Measurements from ENCODE around the gene CABCOCO1. TPM values are rescaled to one million over a fixed set of nuclear protein-coding genes. Genes with fewer than 3 reads are reported as not detected.

Gene CABCOCO1
- total and polyA plus RNA-seq, 9 of the 15 experiments (the other 6 are each of a cell fraction or from before 2014, with no cell fraction given) = 0.04 TPM; not detected in 8

DNA sequence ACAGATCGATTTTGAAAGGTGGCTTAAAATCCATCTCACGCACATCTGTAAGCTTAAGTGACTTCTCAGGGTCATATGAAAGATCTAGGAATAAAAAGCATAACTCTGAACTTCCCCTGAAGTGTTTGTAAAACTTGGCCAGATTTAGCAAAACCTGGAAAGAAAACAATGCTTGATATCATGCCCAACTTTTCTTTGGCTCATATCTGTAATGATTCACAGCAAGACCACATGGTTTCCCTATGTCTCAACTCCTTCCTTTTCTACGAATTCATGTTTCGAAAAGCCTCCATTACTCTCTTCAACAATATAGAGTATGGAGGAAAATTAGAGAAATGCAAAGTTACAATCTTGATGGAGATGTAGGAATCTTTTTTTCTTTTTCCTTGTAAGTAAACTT, 20.1 kb upstream of the CABCOCO1 start:
- H3K9ac ChIP-seq (ENCODE audit: insufficient read depth in 1 of 2, low read depth in 2 of 2, low read length in 2 of 2) = no peak overlapping the region
- TF ChIP-seq JUNB (CRISPR knock-in tag; conservative IDR thresholded peaks at IDR 0.05) (no peak), SP1 (CRISPR knock-in tag; IDR thresholded peaks at IDR 0.05) (no peak), ARNT (IDR thresholded peaks at IDR 0.05) (no peak)
- TF ChIP-seq, protein P1, sequence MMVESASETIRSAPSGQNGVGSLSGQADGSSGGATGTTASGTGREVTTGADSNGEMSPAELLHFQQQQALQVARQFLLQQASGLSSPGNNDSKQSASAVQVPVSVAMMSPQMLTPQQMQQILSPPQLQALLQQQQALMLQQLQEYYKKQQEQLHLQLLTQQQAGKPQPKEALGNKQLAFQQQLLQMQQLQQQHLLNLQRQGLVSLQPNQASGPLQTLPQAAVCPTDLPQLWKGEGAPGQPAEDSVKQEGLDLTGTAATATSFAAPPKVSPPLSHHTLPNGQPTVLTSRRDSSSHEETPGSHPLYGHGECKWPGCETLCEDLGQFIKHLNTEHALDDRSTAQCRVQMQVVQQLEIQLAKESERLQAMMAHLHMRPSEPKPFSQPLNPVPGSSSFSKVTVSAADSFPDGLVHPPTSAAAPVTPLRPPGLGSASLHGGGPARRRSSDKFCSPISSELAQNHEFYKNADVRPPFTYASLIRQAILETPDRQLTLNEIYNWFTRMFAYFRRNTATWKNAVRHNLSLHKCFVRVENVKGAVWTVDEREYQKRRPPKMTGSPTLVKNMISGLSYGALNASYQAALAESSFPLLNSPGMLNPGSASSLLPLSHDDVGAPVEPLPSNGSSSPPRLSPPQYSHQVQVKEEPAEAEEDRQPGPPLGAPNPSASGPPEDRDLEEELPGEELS (CRISPR knock-in tag; IDR thresholded peaks at IDR 0.05; ENCODE audit: borderline replicate concordance) = no peak
- TF ChIP-seq, protein P2, sequence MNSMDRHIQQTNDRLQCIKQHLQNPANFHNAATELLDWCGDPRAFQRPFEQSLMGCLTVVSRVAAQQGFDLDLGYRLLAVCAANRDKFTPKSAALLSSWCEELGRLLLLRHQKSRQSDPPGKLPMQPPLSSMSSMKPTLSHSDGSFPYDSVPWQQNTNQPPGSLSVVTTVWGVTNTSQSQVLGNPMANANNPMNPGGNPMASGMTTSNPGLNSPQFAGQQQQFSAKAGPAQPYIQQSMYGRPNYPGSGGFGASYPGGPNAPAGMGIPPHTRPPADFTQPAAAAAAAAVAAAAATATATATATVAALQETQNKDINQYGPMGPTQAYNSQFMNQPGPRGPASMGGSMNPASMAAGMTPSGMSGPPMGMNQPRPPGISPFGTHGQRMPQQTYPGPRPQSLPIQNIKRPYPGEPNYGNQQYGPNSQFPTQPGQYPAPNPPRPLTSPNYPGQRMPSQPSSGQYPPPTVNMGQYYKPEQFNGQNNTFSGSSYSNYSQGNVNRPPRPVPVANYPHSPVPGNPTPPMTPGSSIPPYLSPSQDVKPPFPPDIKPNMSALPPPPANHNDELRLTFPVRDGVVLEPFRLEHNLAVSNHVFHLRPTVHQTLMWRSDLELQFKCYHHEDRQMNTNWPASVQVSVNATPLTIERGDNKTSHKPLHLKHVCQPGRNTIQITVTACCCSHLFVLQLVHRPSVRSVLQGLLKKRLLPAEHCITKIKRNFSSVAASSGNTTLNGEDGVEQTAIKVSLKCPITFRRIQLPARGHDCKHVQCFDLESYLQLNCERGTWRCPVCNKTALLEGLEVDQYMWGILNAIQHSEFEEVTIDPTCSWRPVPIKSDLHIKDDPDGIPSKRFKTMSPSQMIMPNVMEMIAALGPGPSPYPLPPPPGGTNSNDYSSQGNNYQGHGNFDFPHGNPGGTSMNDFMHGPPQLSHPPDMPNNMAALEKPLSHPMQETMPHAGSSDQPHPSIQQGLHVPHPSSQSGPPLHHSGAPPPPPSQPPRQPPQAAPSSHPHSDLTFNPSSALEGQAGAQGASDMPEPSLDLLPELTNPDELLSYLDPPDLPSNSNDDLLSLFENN (IDR thresholded peaks at IDR 0.05; ENCODE audit: low read depth in 2 of 2, low read length in 2 of 2) = no peak
- no peak for ATAC-seq
- H3K27me3 ChIP-seq (ENCODE audit: control insufficient read depth in 2 of 2, insufficient read depth in 2 of 2, low read length in 2 of 2) = no peaks in the 10 kb centered on the region; a peak in 1 of 5 replicates
- no peak for DNase-seq (ENCODE audit: extremely low read depth in 1 of 4, low spot score in 3 of 4)
- no peaks in the 10 kb centered on the region for H3K79me2 ChIP-seq (ENCODE audit: control insufficient read depth, insufficient read depth, low read length)
- in situ Hi-C loops (cut with MboI) (no loop called here), intact Hi-C loops (cut with micrococcal nuclease) (no loop called here)
- H3K9me3 ChIP-seq (replicated peaks; ENCODE audit: control insufficient read depth, insufficient read depth, low read depth, low read length) = no peaks in the 10 kb centered on the region
- no peaks in the 10 kb centered on the region for H3K36me3 ChIP-seq (ENCODE audit: control insufficient read depth, insufficient read depth, low read length)
- no peaks in the 10 kb centered on the region for H3K9me1 ChIP-seq (ENCODE audit: control insufficient read depth, insufficient read depth, low read length)
- H3K4me1 ChIP-seq (replicated peaks in 1 of 2; ENCODE audit: control insufficient read depth in 2 of 2, insufficient read depth in 2 of 2, low read length in 2 of 2) = no peaks in the 10 kb centered on the region
- no TSS peak for BruUV-seq (replicated peaks)
- H2AFZ ChIP-seq (ENCODE audit: low read depth, low read length) = peak overlapping the region; percentile 7; the same call in 1 of the 2 replicates
- H3K27ac ChIP-seq (ENCODE audit: extremely low read depth, low read depth, low read length) = no peak overlapping the region
- H4K20me1 ChIP-seq (replicated peaks; ENCODE audit: control insufficient read depth, insufficient read depth, low read length) = no peaks in the 10 kb centered on the region
- no peak overlapping the region for H3K4me3 ChIP-seq
- 7% methylated on average over 4 of the region's 4 CpGs for WGBS (ENCODE audit: insufficient coverage, low coverage, missing lambda C conversion rate)
- H3K4me2 ChIP-seq (ENCODE audit: insufficient read depth, low read length) = no peak overlapping the region
- CTCF ChIA-PET (ENCODE audit: low intra/inter-chr PET ratio) = no interaction called here
- POLR2A ChIA-PET = interaction anchor here (3.4 kb wide), 1 partner anchor 11 kb away, joined by 14 read pairs; no protein-coding TSS in a partner anchor
- no peak for FAIRE-seq

All from K562 (cell line).